Measurements from ENCODE around the gene TENT5A. TPM values are rescaled to one million over a fixed set of nuclear protein-coding genes. Genes with fewer than 3 reads are reported as not detected.

TENT5A gene
- total RNA-seq, 1 experiment from 2014 or later: 0.03 TPM

- in situ Hi-C loops (cut with HindIII; ENCODE audit: low sequenced_read_pairs): no loop called here
- no peak for DNase-seq (ENCODE audit: low spot score)
These were observed 20.7 kb downstream of the TENT5A start for GRCh38 chr6:81731814-81732213.

GRCh38 chr6:81727876-81728517 lies 24.5 kb downstream of the TENT5A start:
- in situ Hi-C loops (cut with HindIII; ENCODE audit: low sequenced_read_pairs): no loop called here
- DNase-seq (ENCODE audit: low spot score): peak; percentile 89

- DNase-seq (ENCODE audit: low spot score): no peak
- in situ Hi-C loops (cut with HindIII; ENCODE audit: low sequenced_read_pairs): no loop called here
These were observed 27.4 kb downstream of the TENT5A start for GRCh38 chr6:81725127-81725526.

GRCh38 chr6:81722506-81723223 lies 29.8 kb downstream of the TENT5A start:
- in situ Hi-C loops (cut with HindIII; ENCODE audit: low sequenced_read_pairs): no loop called here
- no peak for DNase-seq (ENCODE audit: low spot score)

DNA sequence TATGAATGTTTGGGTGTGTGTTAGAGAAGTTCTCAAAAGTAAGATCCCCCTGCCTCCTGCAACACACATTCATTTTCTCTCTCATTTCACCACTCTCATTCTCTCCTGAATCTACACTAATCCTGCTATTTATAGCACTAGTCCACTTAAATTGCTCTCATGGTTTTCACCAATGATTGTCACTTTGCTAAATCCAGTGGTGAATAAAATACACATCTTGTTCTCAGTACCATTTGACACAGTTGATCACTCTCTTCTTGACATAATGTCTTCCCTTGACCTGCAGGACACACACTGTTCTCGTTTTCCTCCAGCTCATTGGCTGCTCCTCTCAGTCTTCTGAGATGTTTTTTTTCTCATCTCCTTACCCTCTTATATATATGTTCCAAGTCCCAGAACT lies 32.1 kb downstream of the TENT5A start:
- DNase-seq (ENCODE audit: low spot score): no peak
- in situ Hi-C loops (cut with HindIII; ENCODE audit: low sequenced_read_pairs): no loop called here

- in situ Hi-C loops (cut with HindIII; ENCODE audit: low sequenced_read_pairs): no loop called here
- no peak for DNase-seq (ENCODE audit: low spot score)
These were observed 34.4 kb downstream of the TENT5A start for GRCh38 chr6:81718126-81718525.

DNA sequence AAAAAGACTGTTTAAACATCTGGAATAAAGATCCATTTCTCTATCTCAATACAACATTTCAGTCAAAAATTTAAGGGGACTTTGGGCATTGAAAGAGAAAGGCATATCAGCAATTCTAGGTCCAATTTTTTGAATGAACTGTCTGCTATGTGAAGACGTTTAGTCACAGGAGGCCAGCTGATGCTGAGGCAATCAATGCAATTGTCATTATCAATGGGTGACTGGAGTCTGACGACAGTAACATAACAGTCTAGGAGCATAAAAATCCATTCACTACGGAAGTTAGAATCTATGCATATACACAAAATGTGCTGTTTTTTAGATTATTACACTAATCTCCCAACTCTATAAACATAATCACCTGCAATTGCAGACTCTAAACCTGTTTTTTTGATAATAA lies 37.8 kb downstream of the TENT5A start:
- in situ Hi-C loops (cut with HindIII; ENCODE audit: low sequenced_read_pairs): no loop called here
- no peak for DNase-seq (ENCODE audit: low spot score)

- in situ Hi-C loops (cut with HindIII; ENCODE audit: low sequenced_read_pairs): no loop called here
- no peak for DNase-seq (ENCODE audit: low spot score)
These were observed 39.3 kb downstream of the TENT5A start for GRCh38 chr6:81713205-81713604.

DNA sequence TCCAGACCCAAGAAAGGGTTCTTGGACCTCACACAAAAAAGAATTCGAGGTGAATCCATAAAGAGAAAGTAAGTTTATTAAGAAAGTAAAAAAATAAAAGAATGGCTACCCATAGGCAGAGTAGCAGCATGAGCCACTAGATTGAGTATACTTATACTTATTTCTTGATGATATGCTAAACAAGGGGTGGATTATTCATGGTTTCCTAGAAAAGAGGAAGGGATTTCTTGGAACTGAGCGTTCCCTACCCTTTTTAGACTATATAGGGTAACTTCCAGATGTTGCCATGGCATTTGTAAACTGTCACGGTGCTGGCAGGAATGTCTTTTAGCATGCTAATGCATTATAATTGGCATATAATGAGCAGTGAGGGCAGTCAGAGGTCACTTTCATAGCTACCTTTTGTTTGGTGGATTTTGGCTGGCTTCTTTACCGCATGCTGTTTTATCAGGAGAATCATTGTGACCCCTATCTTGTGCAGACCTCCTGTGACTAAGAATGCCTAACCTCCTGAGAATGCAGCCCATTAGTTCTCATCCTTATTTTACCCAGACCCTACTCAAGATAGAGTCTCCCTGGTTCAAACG lies 44.3 kb downstream of the TENT5A start:
- in situ Hi-C loops (cut with HindIII; ENCODE audit: low sequenced_read_pairs): no loop called here
- DNase-seq (ENCODE audit: low spot score): no peak

DNA sequence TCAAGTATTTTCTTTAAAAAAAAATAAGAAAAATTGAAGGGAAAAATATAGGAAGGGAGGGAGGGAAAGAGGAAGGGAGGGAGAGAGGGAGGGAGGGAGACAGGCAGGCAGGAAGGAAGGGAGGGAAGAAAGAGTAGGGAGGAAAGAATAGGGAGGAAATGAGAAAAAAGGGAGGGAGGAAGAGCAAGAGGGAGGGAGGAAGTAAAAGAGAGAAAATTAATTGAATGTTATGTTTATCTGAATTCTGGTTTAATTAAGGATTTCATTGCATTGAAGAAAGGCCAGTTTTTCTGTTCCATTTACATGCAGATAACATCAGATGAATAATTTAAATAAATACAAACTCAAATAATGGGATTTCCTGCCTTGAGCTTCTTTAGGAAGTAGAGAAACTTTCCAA lies 47.8 kb downstream of the TENT5A start:
- in situ Hi-C loops (cut with HindIII; ENCODE audit: low sequenced_read_pairs): no loop called here

DNA sequence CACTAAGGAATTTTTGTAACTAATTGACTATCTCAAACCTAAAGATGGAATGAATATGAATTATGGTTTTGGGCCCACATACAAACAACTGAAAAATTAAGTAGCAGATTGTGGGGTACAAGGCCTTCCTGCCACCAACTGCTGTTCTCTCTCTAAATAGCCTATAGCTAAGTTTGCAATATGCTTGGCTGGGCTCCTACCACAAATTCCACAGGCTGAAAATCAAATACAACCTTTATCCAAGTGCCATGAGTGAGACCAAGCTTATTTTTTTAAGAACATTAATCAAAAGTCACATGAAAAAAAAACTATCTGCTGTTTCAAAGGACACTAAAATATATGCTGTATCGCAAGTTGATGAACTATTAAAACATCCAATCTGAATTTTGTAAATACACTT lies 52.1 kb downstream of the TENT5A start:
- in situ Hi-C loops (cut with HindIII; ENCODE audit: low sequenced_read_pairs): no loop called here
- no peak for DNase-seq (ENCODE audit: low spot score)

More for the DNA sequence above, 47.8 kb downstream of the TENT5A start:
- no peak for DNase-seq (ENCODE audit: low spot score)

DNA sequence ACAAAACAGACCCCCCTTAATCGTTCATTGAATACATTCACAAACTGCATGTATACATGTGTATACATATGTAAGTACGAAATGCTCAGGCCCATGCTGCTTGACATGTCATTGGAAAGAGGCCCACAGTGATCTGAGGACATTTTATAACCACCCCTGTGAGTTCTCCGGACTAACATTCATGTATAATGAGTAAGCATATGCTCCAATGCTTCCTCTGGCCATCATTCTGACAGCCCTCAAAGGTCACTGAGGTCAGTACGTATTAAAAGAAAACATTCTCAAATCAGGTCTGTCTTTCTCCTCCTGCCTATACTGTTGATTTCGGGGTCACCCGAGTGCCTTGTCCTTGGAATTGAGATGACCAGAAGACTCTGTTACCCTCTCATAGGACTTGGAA lies 54.9 kb downstream of the TENT5A start:
- in situ Hi-C loops (cut with HindIII; ENCODE audit: low sequenced_read_pairs): no loop called here
- DNase-seq (ENCODE audit: low spot score): no peak

- no peak for DNase-seq (ENCODE audit: low spot score)
- in situ Hi-C loops (cut with HindIII; ENCODE audit: low sequenced_read_pairs): no loop called here
These were observed 56.0 kb downstream of the TENT5A start for GRCh38 chr6:81696524-81696923.
